ENCODE results near the gene TACC2.

Gene TACC2

GRCh38 chr10:122302315-122302714 lies 313.4 kb downstream of the TACC2 start:
- H3K36me3 Mint-ChIP-seq (ENCODE audit: low read depth): no peaks in the 10 kb centered on the region
- peaks cover 11% of the 10 kb centered on the region for H3K9me3 Mint-ChIP-seq
- H3K4me3 Mint-ChIP-seq: no peak overlapping the region
- H3K27me3 Mint-ChIP-seq (ENCODE audit: low read depth): no peaks in the 10 kb centered on the region
- no peaks in the 10 kb centered on the region for H3K4me1 Mint-ChIP-seq (ENCODE audit: low read depth)
- H3K27ac Mint-ChIP-seq: no peak overlapping the region

- Mint-ChIP-seq H3K27ac (no peak overlapping the region), H3K36me3 (ENCODE audit: low read depth) (no peaks in the 10 kb centered on the region), H3K4me3 (no peak overlapping the region), H3K9me3 (peaks cover 11% of the 10 kb centered on the region), H3K4me1 (ENCODE audit: low read depth) (no peaks in the 10 kb centered on the region), H3K27me3 (ENCODE audit: low read depth) (no peaks in the 10 kb centered on the region)
These were observed 314.5 kb downstream of the TACC2 start for GRCh38 chr10:122303271-122304053.

Measured in T-helper 1 cell treated with Interleukin-12 subunit alpha and Interleukin-12 subunit beta and Interleukin-4 antibody, amounts not matched to agents 30 μg/mL and 1 μg/mL, for 36 hours (primary cell).